ENCODE data around the gene CACNA1E.

DNA sequence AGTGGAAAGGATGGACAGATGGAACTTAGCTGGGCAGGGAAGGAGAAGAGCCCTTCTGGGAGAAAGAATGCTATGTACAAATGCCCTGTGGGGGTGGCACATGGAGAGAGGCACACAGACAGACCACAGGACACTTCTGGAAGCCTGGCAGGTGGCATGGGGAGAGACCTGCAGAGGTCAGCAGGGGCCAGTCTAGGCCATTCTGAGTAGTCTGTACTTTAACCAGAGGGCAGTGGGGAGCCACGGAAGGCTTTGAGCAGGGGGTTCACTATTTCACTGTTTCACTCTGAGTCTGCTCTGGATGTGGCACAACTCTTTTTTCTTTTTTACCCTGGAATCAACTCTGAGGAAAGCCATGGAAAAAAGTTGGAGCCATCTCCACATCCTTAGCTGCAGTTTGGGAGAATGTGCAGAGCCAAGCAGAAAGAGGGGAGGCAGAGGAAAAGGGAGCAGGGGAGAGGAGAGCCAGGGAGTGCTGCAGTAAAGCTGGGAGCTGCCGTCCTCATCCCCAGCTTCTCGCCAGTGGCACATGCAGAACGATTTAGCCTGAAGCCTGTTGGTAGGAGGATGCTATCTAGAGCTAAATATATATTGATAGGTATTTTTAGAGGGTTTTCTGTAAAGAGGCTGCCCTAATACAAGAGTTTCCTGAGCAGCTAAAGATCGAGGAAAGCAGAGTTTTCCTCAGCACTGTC is 34.0 kb downstream of the CACNA1E start:
- no peak for TF ChIP-seq MYC (CRISPR knock-in tag; IDR thresholded peaks at IDR 0.05; ENCODE audit: borderline replicate concordance)
- TF ChIP-seq MAFK (conservative IDR thresholded peaks at IDR 0.05 in 1 of 2, IDR thresholded peaks at IDR 0.05 in 1 of 2; ENCODE audit: low read length in 2 of 2), result no peak
- TF ChIP-seq, protein P1, sequence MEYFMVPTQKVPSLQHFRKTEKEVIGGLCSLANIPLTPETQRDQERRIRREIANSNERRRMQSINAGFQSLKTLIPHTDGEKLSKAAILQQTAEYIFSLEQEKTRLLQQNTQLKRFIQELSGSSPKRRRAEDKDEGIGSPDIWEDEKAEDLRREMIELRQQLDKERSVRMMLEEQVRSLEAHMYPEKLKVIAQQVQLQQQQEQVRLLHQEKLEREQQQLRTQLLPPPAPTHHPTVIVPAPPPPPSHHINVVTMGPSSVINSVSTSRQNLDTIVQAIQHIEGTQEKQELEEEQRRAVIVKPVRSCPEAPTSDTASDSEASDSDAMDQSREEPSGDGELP (IDR thresholded peaks at IDR 0.05; ENCODE audit: borderline replicate concordance, low read depth), result no peak
- TF ChIP-seq ZFP90 (CRISPR knock-in tag; IDR thresholded peaks at IDR 0.05; ENCODE audit: borderline replicate concordance), result no peak
- TF ChIP-seq, protein P2, sequence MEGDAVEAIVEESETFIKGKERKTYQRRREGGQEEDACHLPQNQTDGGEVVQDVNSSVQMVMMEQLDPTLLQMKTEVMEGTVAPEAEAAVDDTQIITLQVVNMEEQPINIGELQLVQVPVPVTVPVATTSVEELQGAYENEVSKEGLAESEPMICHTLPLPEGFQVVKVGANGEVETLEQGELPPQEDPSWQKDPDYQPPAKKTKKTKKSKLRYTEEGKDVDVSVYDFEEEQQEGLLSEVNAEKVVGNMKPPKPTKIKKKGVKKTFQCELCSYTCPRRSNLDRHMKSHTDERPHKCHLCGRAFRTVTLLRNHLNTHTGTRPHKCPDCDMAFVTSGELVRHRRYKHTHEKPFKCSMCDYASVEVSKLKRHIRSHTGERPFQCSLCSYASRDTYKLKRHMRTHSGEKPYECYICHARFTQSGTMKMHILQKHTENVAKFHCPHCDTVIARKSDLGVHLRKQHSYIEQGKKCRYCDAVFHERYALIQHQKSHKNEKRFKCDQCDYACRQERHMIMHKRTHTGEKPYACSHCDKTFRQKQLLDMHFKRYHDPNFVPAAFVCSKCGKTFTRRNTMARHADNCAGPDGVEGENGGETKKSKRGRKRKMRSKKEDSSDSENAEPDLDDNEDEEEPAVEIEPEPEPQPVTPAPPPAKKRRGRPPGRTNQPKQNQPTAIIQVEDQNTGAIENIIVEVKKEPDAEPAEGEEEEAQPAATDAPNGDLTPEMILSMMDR (CRISPR knock-in tag; IDR thresholded peaks at IDR 0.05), result no peak
- no peak for TF ChIP-seq PHF21A (CRISPR knock-in tag; IDR thresholded peaks at IDR 0.05)
- no peak for TF ChIP-seq ZNF670 (CRISPR knock-in tag; IDR thresholded peaks at IDR 0.05; ENCODE audit: borderline replicate concordance)
- TF ChIP-seq JUND (CRISPR knock-in tag; IDR thresholded peaks at IDR 0.05), result no peak

Measured in HepG2 (cell line).